Neural crest cell (in vitro differentiated cells): ENCODE data around the gene IGLL5. TPM values are rescaled to one million over a fixed set of nuclear protein-coding genes. Genes with fewer than 3 reads are reported as not detected.

Experiments used
- DNase-seq: peaks from one replicate; pipeline ENCODE4 v3.0.0; 2021; ENCODE audit warnings: low read depth, mixed read lengths, low spot score
- H3K27ac Mint-ChIP-seq: one replicate; pipeline ENCODE4 v1.8.0; 2021; ENCODE audit warnings: mild to moderate bottlenecking, mixed read lengths; ENCODE audit not compliant: unreplicated experiment
- H3K27me3 Mint-ChIP-seq: 2 replicates; pipeline ENCODE4 v1.8.0; 2021; ENCODE audit warnings: low read depth, mild to moderate bottlenecking, mixed read lengths
- H3K36me3 Mint-ChIP-seq: 2 replicates; pipeline ENCODE4 v1.8.0; 2021; ENCODE audit warnings: low read depth, mild to moderate bottlenecking, mixed read lengths
- H3K4me1 Mint-ChIP-seq: 2 replicates; pipeline ENCODE4 v1.8.0; 2021; ENCODE audit warnings: mixed read lengths
- H3K4me3 Mint-ChIP-seq: one replicate; pipeline ENCODE4 v1.8.0; 2021; ENCODE audit warnings: mild to moderate bottlenecking, mixed read lengths
- H3K9me3 Mint-ChIP-seq: 2 replicates; pipeline ENCODE4 v1.8.0; 2021; ENCODE audit warnings: mixed read lengths
- CTCF ChIP-seq: fragments of 200-600 bp; sonication (generic); conservative IDR thresholded peaks from 2 replicates; pipeline ENCODE4 v1.5.0; 2021; ENCODE audit warnings: antibody characterized with exemption, mild to moderate bottlenecking
- total RNA-seq: library from RNA; stranded (reverse); gene quantifications from 2 replicates; pipeline ENCODE4 v1.2.1, GENCODE V29; 2021

Gene IGLL5
- total RNA-seq, 1 donor from 2014 or later = not detected

DNA sequence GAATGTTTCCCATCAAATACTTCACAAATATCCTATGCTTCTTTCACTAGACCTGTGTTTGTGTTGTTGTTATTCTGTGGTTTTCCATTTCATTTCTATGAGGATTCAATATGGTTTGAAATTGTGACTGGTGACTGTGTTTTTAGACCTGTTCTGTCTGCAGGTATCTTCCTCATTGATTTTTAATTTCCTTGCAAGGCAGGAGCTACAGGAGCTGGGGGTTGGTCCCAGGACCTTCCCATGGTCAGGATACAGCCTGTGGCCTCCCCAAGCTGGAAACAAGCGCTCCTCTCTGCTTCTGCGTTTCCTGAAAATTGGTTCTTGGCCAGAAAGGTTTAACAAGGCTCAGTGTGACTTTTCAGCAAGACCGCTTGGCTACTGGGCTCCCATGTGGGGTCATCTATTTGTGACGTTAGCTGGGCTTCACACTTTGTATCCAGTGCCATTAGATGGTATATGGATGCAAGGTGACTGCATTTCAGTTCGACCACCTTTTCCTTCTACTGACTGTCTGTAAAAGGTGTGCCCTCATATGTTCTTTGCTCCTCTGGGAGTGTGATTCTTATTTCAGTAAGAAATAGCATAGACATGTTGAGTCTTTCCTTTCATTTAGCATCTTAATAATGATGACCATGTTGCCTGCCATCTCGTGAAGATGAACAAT is 21.5 kb downstream of the IGLL5 start:
- H3K4me1 Mint-ChIP-seq = no peaks in the 10 kb centered on the region
- no peak for DNase-seq
- H3K27me3 Mint-ChIP-seq = peaks cover 61% of the 10 kb centered on the region
- no peak overlapping the region for H3K4me3 Mint-ChIP-seq
- no peak for TF ChIP-seq CTCF
- no peak overlapping the region for H3K27ac Mint-ChIP-seq
- no peaks in the 10 kb centered on the region for H3K9me3 Mint-ChIP-seq
- no peaks in the 10 kb centered on the region for H3K36me3 Mint-ChIP-seq

DNA sequence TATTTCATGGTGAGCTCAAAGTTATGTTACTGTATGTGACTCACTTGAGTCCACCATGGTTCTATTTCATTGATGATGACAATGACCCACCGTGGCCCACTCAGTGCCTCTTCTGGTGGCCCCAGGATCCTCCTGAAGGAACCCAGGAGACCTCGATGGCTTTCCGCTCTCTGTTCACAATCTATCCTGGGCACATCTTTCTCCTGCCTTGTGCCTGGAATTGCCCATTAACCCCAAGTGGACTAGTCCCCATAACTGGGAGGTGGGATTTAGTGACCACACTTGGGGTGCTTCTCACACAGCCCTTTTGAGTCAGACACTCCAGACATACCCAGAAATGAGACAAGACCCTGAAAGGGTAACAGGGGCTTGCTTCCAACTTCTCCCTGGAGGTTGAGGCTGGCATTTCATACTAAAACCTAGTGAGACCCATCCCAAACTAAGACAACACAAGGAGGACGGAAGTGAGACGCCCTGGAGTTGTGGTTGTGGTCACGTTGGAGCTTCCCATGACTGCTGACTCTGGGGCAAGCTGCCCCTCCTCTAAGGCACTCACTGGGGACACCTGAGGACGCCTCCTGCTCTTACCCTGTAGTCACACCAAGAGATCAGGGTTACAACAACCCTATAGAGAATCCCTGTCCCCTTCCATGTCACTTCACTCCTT is 22.1 kb downstream of the IGLL5 start:
- H3K27me3 Mint-ChIP-seq = peaks cover 61% of the 10 kb centered on the region
- no peak for TF ChIP-seq CTCF
- no peak overlapping the region for H3K27ac Mint-ChIP-seq
- H3K36me3 Mint-ChIP-seq = no peaks in the 10 kb centered on the region
- H3K9me3 Mint-ChIP-seq = no peaks in the 10 kb centered on the region
- no peak for DNase-seq
- H3K4me1 Mint-ChIP-seq = no peaks in the 10 kb centered on the region
- no peak overlapping the region for H3K4me3 Mint-ChIP-seq

GRCh38 chr22:22910272-22911240 is 22.9 kb downstream of the IGLL5 start:
- no peak overlapping the region for H3K27ac Mint-ChIP-seq
- no peaks in the 10 kb centered on the region for H3K36me3 Mint-ChIP-seq
- peaks cover 58% of the 10 kb centered on the region for H3K27me3 Mint-ChIP-seq
- no peak for DNase-seq
- H3K9me3 Mint-ChIP-seq = no peaks in the 10 kb centered on the region
- no peak overlapping the region for H3K4me3 Mint-ChIP-seq
- no peaks in the 10 kb centered on the region for H3K4me1 Mint-ChIP-seq
- TF ChIP-seq CTCF = no peak

DNA sequence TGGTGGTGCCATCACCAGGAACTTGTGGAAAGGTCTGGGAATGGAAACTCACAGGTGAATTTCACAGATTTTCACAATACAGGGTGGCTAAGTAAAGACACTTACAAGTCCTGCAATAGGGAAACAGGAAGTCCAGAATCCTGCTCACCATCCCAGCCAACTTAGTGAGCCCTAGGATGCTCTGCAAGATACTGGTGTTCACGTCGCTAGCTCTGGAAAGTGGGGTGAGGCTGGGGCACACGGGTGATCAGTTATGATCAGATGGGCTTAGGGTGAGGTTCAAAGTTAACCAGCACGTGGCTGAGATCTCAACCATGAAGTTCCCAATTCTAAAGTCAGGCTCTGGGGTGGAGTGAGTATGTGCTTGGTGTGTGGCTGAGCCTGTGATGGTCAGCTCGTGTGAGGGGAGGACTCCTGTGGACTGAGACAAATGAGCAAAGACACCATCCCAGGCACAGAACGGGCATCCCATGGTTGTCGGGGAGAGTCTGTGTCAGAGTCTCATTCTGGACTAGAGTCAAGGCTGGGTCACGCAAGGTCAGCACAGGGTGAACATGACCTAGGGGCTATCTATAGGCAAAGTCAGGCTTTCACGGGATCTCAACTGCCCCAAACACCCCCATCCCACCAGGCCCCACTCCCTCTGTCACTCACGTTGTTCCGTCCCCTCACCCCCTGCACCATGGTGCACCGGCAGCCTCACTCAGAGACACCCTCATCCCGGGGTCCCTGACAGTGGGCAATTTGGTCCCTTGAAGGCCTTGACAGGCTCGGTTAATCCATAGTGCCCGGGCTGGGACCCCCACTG is 23.9 kb downstream of the IGLL5 start:
- Mint-ChIP-seq H3K36me3 (no peaks in the 10 kb centered on the region), H3K4me3 (no peak overlapping the region), H3K27me3 (peaks cover 58% of the 10 kb centered on the region), H3K4me1 (peaks cover 1% of the 10 kb centered on the region), H3K9me3 (no peaks in the 10 kb centered on the region), H3K27ac (no peak overlapping the region)
- DNase-seq = no peak
- no peak for TF ChIP-seq CTCF
